AG04449 (cell line): ENCODE data around the gene DENND4A.

Experiments
- CTCF ChIA-PET: fragments of 350-600 bp; formaldehyde crosslinking; extraction: SDS; loops from one replicate; lab custom pipeline; 2021; ENCODE audit warnings: antibody characterized with exemption; lab: Yijun Ruan, JAX
- POLR2A ChIA-PET: fragments of 400-600, 350-600 bp; formaldehyde crosslinking; extraction: SDS; loops from one replicate; lab custom pipeline; 2020; ENCODE audit warnings: antibody characterized with exemption, inconsistent platforms; lab: Yijun Ruan, JAX
- DNase-seq: peaks from one replicate; pipeline ENCODE4 v3.0.0-alpha.2; 2010; ENCODE audit warnings: low read depth, low spot score
- H3K4me3 ChIP-seq: 2 replicates; pipeline ENCODE4 v1.5.1; 2011; ENCODE audit warnings: low read depth, mild to moderate bottlenecking, control low read depth, low read length
- CTCF ChIP-seq: IDR thresholded peaks from one replicate; pipeline ENCODE4 v1.5.1; 2011; ENCODE audit warnings: mild to moderate bottlenecking, moderate library complexity, low read length, control low read depth, inconsistent platforms; ENCODE audit not compliant: insufficient read depth; ENCODE audit errors: missing control alignments

Gene DENND4A

GRCh38 chr15:65655026-65655425, 137.1 kb downstream of the DENND4A start:
- ChIA-PET POLR2A (no interaction called here), CTCF (interaction anchor here (1.4 to 5.0 kb wide), 2 partner anchors 10 to 17 kb away, joined by 5 to 49 read pairs; no protein-coding TSS in a partner anchor)
- no peak for DNase-seq

GRCh38 chr15:65653801-65654521, 138.1 kb downstream of the DENND4A start:
- no peak overlapping the region for H3K4me3 ChIP-seq
- ChIA-PET CTCF (interaction anchor here (0.7 to 5.0 kb wide), 6 partner anchors 9 to 203 kb away, joined by 3 to 49 read pairs (median 4); no protein-coding TSS in a partner anchor), POLR2A (interaction anchor here (0.6 kb wide), 2 partner anchors 87 to 159 kb away, joined by 3 to 4 read pairs; no protein-coding TSS in a partner anchor)
- no peak for DNase-seq
- no peak for TF ChIP-seq CTCF

More at GRCh38 chr15:65655026-65655425, 137.1 kb downstream of the DENND4A start:
- no peak for TF ChIP-seq CTCF
- H3K4me3 ChIP-seq: no peak overlapping the region

- TF ChIP-seq CTCF: no peak
- DNase-seq: no peak
Measured at GRCh38 chr15:65653341-65653740, 138.8 kb downstream of the DENND4A start.

GRCh38 chr15:65651831-65652749, 140.0 kb downstream of the DENND4A start:
- H3K4me3 ChIP-seq: no peak overlapping the region
- ChIA-PET POLR2A (no interaction called here), CTCF (interaction anchor here (3.0 to 5.0 kb wide), 2 partner anchors 10 to 14 kb away, joined by 13 to 49 read pairs; no protein-coding TSS in a partner anchor)
- no peak for TF ChIP-seq CTCF
- DNase-seq: no peak

More at GRCh38 chr15:65653341-65653740, 138.8 kb downstream of the DENND4A start:
- ChIA-PET POLR2A (interaction anchor here (0.6 kb wide), 1 partner anchor 159 kb away, joined by 3 read pairs; no protein-coding TSS in a partner anchor), CTCF (interaction anchor here (1.2 to 5.0 kb wide), 4 partner anchors 8 to 204 kb away, joined by 3 to 49 read pairs (median 8); no protein-coding TSS in a partner anchor)
- H3K4me3 ChIP-seq: no peak overlapping the region

GRCh38 chr15:65651042-65651322, 141.1 kb downstream of the DENND4A start:
- no peak for DNase-seq
- TF ChIP-seq CTCF: no peak
- ChIA-PET POLR2A (no interaction called here), CTCF (interaction anchor here (0.8 to 5.0 kb wide), 3 partner anchors 9 to 13 kb away, joined by 3 to 49 read pairs (median 13); no protein-coding TSS in a partner anchor)
- no peak overlapping the region for H3K4me3 ChIP-seq
